Ishikawa (cell line): ENCODE data around the gene SUV39H1.

Source experiments
- RAD21 ChIP-seq: IDR thresholded peaks from 2 replicates; pipeline ENCODE4 v1.6.1; 2012; ENCODE audit warnings: low read depth
- YY1 ChIP-seq: IDR thresholded peaks from 2 replicates; pipeline ENCODE4 v1.6.1; 2012; ENCODE audit warnings: low read depth
- TF ChIP-seq, protein P1 (sequence below): IDR thresholded peaks from 2 replicates; pipeline ENCODE4 v1.6.1; 2012

GRCh38 chrX:48719958-48720357 is 23.4 kb downstream of the SUV39H1 start:
- TF ChIP-seq, protein P1, sequence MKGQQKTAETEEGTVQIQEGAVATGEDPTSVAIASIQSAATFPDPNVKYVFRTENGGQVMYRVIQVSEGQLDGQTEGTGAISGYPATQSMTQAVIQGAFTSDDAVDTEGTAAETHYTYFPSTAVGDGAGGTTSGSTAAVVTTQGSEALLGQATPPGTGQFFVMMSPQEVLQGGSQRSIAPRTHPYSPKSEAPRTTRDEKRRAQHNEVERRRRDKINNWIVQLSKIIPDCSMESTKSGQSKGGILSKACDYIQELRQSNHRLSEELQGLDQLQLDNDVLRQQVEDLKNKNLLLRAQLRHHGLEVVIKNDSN: no peak
- no peak for TF ChIP-seq YY1
- TF ChIP-seq RAD21: no peak
